ENCODE measurements around the gene SMTN. TPM values are rescaled to one million over a fixed set of nuclear protein-coding genes. Genes with fewer than 3 reads are reported as not detected.

The SMTN gene
- total RNA-seq, 1 donor from 2014 or later: 54.0 TPM

DNA sequence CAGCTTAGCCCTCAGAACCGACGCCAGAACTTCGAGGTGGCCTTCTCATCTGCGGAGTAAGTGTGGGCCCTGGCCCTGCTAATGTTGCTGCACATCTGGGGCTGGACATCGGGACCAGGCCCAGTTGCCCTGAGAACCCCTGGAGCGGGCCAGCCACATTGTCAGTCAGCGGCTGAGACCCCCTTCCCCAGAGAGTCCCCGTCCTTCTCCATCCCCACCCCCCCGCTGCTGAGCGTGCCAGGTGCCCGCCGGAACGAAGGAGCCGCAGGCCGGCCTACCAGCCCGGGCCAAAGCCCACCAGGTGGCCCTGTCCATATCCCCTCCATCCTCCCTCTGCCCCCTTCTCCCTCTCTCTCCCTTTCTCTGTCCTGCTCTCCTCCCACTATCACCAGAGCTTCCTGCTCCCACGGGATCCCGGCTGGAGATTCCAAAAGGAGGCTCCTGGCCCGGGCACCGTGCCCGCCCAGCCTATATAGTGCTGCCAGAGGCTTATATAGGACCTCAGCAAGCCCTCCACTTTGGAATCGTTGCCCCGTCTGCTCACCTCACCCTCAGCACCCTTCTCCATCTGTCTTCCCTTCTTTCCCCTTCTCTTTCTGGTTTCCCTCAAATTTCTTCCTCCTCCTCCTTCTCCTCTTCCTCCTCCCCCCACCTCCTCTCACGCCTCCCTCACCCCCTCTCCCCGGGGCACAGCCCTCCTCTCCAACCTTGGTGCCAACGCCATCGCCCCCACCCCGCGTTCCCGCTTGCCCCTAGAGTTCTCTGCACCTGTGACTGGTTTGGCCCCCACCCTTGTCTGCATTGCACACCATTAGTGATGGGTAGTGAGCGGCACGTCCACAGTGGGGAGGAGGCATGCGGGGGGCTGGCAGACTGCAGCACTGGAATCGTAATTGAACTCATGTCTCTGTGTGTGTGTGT is 19.0 kb downstream of the SMTN start:
- Mint-ChIP-seq H3K27ac (no peak overlapping the region), H3K4me1 (ENCODE audit: unreplicated experiment) (no peaks in the 10 kb centered on the region), H3K36me3 (peaks cover 6% of the 10 kb centered on the region), H3K4me3 (no peak overlapping the region), H3K9me3 (no peaks in the 10 kb centered on the region), H3K27me3 (no peaks in the 10 kb centered on the region)
- TF ChIP-seq, protein P1, sequence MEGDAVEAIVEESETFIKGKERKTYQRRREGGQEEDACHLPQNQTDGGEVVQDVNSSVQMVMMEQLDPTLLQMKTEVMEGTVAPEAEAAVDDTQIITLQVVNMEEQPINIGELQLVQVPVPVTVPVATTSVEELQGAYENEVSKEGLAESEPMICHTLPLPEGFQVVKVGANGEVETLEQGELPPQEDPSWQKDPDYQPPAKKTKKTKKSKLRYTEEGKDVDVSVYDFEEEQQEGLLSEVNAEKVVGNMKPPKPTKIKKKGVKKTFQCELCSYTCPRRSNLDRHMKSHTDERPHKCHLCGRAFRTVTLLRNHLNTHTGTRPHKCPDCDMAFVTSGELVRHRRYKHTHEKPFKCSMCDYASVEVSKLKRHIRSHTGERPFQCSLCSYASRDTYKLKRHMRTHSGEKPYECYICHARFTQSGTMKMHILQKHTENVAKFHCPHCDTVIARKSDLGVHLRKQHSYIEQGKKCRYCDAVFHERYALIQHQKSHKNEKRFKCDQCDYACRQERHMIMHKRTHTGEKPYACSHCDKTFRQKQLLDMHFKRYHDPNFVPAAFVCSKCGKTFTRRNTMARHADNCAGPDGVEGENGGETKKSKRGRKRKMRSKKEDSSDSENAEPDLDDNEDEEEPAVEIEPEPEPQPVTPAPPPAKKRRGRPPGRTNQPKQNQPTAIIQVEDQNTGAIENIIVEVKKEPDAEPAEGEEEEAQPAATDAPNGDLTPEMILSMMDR (conservative IDR thresholded peaks at IDR 0.05): no peak
- no peak for DNase-seq (ENCODE audit: extremely low spot score, unreplicated experiment)

DNA sequence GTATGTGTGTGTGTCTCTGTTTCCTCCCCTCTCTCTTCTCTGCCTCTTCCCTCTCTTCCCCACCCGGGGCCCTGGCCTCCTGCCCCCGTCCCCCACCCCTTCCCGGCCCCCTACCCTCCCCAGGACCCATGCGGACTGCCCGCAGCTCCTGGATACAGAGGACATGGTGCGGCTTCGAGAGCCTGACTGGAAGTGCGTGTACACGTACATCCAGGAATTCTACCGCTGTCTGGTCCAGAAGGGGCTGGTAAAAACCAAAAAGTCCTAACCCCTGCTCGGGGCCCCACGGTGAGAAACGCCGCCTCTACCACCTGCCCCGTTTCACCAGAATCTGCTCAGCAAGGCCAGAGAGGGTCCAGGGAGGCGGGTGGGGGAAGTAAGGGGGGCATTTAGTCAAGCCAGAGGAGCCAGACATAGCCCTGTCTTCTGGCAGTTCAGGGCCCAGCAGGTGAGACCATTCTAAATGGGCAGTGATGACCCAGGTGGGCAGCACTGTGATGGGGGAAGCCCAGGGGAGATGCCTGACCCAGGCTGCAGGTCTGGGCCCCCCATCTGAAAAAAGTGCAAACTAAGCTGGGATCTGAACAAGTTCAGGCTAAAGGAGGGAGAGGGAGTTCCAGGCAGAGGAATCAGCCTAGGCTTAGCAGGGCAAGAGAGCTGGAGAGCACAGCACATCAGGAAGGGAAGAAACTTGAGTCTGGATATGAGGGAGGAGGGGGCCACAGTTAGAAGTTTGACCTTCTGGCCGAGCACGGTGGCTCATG is 19.8 kb downstream of the SMTN start:
- no peak overlapping the region for H3K4me3 Mint-ChIP-seq
- H3K27ac Mint-ChIP-seq: no peak overlapping the region
- H3K27me3 Mint-ChIP-seq: peaks cover 3% of the 10 kb centered on the region
- peaks cover 6% of the 10 kb centered on the region for H3K36me3 Mint-ChIP-seq
- no peaks in the 10 kb centered on the region for H3K4me1 Mint-ChIP-seq (ENCODE audit: unreplicated experiment)
- TF ChIP-seq, protein P1 (conservative IDR thresholded peaks at IDR 0.05): no peak
- no peak for DNase-seq (ENCODE audit: extremely low spot score, unreplicated experiment)
- no peaks in the 10 kb centered on the region for H3K9me3 Mint-ChIP-seq

DNA sequence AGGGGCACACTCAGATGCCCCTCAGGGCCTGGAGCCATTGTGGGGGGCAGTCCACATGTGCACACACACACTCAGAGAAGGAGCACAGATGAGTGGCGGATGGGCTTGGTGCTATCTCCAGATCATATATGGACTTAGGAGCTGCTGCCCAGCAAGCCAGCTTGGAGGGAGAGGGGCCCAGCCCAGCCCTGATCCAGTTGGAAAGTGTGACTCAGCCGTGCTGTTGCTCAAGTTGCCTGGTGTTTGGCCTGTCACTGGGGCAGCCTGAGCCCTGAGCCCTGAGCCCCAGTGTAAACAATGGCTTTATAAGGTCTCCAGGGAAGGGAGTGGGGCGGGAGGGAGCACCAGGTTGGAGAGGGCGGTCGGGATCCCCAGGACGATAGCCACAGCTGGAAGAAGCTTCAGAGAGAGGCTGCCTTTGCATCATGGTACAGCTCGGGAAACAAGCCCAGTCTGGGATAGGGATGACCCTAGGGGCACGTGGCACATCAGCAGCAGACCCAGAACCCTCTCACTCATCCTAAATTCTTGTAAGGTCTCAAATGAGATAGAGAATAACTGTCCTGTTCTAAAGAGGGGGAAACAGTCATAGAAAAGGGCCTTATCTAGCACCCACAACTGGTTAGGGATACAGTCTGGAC is 21.4 kb downstream of the SMTN start:
- Mint-ChIP-seq H3K9me3 (no peaks in the 10 kb centered on the region), H3K4me3 (no peak overlapping the region), H3K27me3 (peaks cover 4% of the 10 kb centered on the region), H3K27ac (no peak overlapping the region), H3K4me1 (ENCODE audit: unreplicated experiment) (peaks cover under 1% of the 10 kb centered on the region), H3K36me3 (no peaks in the 10 kb centered on the region)
- DNase-seq (ENCODE audit: extremely low spot score, unreplicated experiment): no peak
- TF ChIP-seq, protein P1 (conservative IDR thresholded peaks at IDR 0.05): no peak

DNA sequence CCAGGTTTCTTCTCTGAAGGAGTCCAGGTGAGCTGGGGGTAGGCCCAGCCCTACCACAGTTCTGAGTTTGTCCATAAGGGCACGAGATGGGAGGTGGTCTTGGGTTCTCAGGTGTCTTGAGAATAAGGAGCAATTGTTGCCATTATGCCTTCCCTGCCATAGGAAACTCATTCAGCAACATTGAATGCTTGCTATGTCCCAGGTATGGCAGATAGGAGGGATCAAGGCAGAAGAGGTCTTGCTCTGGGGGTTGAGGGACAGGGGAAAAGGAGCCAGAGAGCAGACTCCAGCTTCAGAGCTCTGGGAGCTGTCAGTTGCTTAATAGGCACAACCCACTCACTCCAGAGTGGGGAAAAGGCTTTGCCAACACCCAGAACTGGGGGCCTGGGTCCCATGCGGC is 22.0 kb downstream of the SMTN start:
- Mint-ChIP-seq H3K4me1 (ENCODE audit: unreplicated experiment) (peaks cover 6% of the 10 kb centered on the region), H3K36me3 (no peaks in the 10 kb centered on the region), H3K27ac (no peak overlapping the region), H3K9me3 (no peaks in the 10 kb centered on the region), H3K27me3 (peaks cover 9% of the 10 kb centered on the region), H3K4me3 (no peak overlapping the region)
- DNase-seq (ENCODE audit: extremely low spot score, unreplicated experiment): no peak
- TF ChIP-seq, protein P1 (conservative IDR thresholded peaks at IDR 0.05): no peak

DNA sequence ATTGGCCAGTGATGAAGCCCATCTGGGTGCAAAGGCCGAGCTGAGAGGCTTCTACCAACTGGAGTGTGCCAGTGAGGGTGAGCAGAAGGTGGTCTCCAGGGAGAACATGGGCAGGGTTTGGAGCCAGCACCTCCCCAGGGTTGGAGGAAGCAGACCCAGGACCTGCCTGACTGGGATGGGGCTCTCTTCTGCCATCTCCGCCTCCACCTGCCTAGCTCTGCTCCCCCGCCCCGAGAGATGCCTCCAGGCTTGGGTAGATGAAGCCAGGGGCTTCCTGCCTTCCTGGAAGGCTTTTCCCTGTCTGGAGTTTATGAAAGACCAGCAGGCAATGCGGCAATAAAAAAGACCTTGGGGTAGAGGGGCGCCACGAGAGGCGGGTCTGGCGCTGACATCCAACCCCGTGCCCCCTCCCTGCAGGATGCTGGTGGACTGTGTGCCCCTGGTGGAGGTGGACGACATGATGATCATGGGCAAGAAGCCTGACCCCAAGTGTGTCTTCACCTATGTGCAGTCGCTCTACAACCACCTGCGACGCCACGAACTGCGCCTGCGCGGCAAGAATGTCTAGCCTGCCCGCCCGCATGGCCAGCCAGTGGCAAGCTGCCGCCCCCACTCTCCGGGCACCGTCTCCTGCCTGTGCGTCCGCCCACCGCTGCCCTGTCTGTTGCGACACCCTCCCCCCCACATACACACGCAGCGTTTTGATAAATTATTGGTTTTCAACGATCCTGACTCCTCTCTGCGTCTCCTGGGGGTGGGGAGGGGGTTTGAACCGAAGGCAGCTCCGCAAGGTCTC is 23.0 kb downstream of the SMTN start:
- TF ChIP-seq, protein P1 (conservative IDR thresholded peaks at IDR 0.05): no peak
- Mint-ChIP-seq H3K36me3 (no peaks in the 10 kb centered on the region), H3K27me3 (peaks cover 9% of the 10 kb centered on the region), H3K4me3 (no peak overlapping the region), H3K9me3 (no peaks in the 10 kb centered on the region), H3K4me1 (ENCODE audit: unreplicated experiment) (peaks cover 7% of the 10 kb centered on the region), H3K27ac (no peak overlapping the region)
- no peak for DNase-seq (ENCODE audit: extremely low spot score, unreplicated experiment)
